Measurements from ENCODE around the gene CUX1. TPM values are rescaled to one million over a fixed set of nuclear protein-coding genes. Genes with fewer than 3 reads are reported as not detected.

Gene CUX1
- total RNA-seq, 1 experiment from 2014 or later = 53.5 TPM

- H3K4me1 Mint-ChIP-seq = peaks cover 24 to 37% of the 10 kb centered on the region in 2 experiments
- Histone ChIP-seq H2BK12ac (ENCODE audit: insufficient read length, low read depth, low read length) (no peak overlapping the region), H4K5ac (ENCODE audit: insufficient read length, low read depth, low read length) (no peak overlapping the region), H2BK20ac (ENCODE audit: low read depth, low read length, poor library complexity, severe bottlenecking) (no peak overlapping the region), H4K8ac (replicated peaks; ENCODE audit: insufficient read length, low read depth, low read length) (no peak overlapping the region), H2BK15ac (ENCODE audit: low read depth, low read length) (no peak overlapping the region), H3K4me2 (ENCODE audit: insufficient read depth, insufficient read length, low read length) (no peak overlapping the region), H3K18ac (ENCODE audit: insufficient read length, low read depth, low read length) (no peak overlapping the region), H3K56ac (ENCODE audit: insufficient read length, low read depth, low read length) (no peak overlapping the region), H3K79me1 (ENCODE audit: insufficient read depth, low read depth, low read length, poor library complexity, severe bottlenecking) (no peaks in the 10 kb centered on the region), H3K23ac (ENCODE audit: insufficient read length, low read depth, low read length) (no peak overlapping the region), H2AK5ac (ENCODE audit: insufficient read length, low read length) (no peak overlapping the region), H3K4me1 (ENCODE audit: insufficient read depth, low read length) (no peaks in the 10 kb centered on the region; the same call in 1 of the 2 replicates), H2BK5ac (ENCODE audit: insufficient read length, low read length) (no peak overlapping the region), H3K23me2 (ENCODE audit: insufficient read length, low read depth, low read length, poor library complexity, severe bottlenecking) (no peaks in the 10 kb centered on the region), H3K79me2 (ENCODE audit: insufficient read depth, low read length) (no peaks in the 10 kb centered on the region), H3K9me3 (ENCODE audit: control insufficient read depth, low read depth, low read length) (no peaks in the 10 kb centered on the region), H3K9ac (ENCODE audit: extremely low read depth, insufficient read length, low read length) (no peak overlapping the region), H3K4ac (ENCODE audit: low read depth, low read length) (no peak overlapping the region), H3T11ph (ENCODE audit: low read length) (no peak overlapping the region), H3K27me3 (ENCODE audit: insufficient read depth, low read length) (no peaks in the 10 kb centered on the region), H4K91ac (ENCODE audit: insufficient read length, low read depth, low read length) (no peak overlapping the region), H2AFZ (ENCODE audit: low read length) (no peak overlapping the region), H2BK120ac (ENCODE audit: low read depth, low read length, poor library complexity, severe bottlenecking) (no peak overlapping the region), H4K20me1 (ENCODE audit: control insufficient read depth, insufficient read depth, insufficient read length) (no peaks in the 10 kb centered on the region), H3K14ac (ENCODE audit: insufficient read depth, low read length) (no peak overlapping the region), H3K27ac (ENCODE audit: insufficient read length, low read depth, low read length) (no peak overlapping the region)
- TF ChIP-seq CTCF (conservative IDR thresholded peaks at IDR 0.05) = no peak
- peak overlapping the region in 1 of 2 experiments; percentile 18; a peak in 1 of 5 replicates for H3K4me3 Mint-ChIP-seq
- no CpG with 5 or more reads among the region's 24 CpGs for WGBS (ENCODE audit: extremely low coverage, insufficient read length, low lambda C conversion rate)
- H3K27me3 Mint-ChIP-seq (ENCODE audit: low read depth) = no peaks in the 10 kb centered on the region
- peaks cover 30 to 36% (median 35%) of the 10 kb centered on the region in 3 experiments for H3K36me3 Mint-ChIP-seq (ENCODE audit: insufficient read depth in 1 of 3, low read depth in 3 of 3)
- peak overlapping the region; percentile 4 to 47 (median 32); a peak in 6 of 7 replicates for H3K27ac Mint-ChIP-seq
- peaks cover 8 to 12% of the 10 kb centered on the region in 2 experiments; a peak in 4 of 5 replicates for H3K9me3 Mint-ChIP-seq
- DNase-seq = no peak
These were observed 263.2 kb downstream of the CUX1 start for GRCh38 chr7:102080434-102081243.

Measured in H9 (cell line).